ENCODE measurements around the gene WNT9A.

WNT9A gene

DNA sequence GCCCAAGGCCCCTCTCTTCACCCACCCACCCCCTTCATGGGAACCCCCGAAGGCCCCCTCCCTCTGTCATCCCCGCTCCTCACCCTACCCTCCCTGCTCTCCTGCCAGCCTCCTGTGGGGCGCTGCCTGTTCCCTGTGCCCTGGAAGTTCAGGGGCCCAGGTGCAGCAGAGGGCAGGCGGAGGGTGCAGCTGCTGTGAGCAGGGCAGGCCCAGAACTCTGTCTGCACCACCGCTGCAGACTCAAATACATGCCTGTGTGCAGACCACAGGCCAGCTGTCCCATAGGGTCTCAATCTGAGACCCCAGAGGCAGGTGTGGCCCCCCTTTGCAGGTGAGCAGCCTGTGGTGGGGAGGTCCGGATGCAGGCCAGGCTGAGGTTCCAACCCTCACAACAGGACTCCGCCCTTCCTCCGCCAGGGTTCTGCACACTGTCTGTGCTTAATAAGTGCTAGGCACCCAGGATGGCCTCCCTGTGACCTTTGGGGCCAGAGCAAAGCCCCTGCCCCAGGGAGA, 62.5 kb downstream of the WNT9A start:
- TF ChIP-seq ZBTB7A (IDR thresholded peaks at IDR 0.05; ENCODE audit: low read depth), result no peak
- no peak for TF ChIP-seq TAF1 (IDR thresholded peaks at IDR 0.05; ENCODE audit: low read depth)
- no peak for TF ChIP-seq EP300 (IDR thresholded peaks at IDR 0.05; ENCODE audit: borderline replicate concordance)
- TF ChIP-seq TCF12 (IDR thresholded peaks at IDR 0.05; ENCODE audit: low read depth), result no peak
- TF ChIP-seq, protein P1, sequence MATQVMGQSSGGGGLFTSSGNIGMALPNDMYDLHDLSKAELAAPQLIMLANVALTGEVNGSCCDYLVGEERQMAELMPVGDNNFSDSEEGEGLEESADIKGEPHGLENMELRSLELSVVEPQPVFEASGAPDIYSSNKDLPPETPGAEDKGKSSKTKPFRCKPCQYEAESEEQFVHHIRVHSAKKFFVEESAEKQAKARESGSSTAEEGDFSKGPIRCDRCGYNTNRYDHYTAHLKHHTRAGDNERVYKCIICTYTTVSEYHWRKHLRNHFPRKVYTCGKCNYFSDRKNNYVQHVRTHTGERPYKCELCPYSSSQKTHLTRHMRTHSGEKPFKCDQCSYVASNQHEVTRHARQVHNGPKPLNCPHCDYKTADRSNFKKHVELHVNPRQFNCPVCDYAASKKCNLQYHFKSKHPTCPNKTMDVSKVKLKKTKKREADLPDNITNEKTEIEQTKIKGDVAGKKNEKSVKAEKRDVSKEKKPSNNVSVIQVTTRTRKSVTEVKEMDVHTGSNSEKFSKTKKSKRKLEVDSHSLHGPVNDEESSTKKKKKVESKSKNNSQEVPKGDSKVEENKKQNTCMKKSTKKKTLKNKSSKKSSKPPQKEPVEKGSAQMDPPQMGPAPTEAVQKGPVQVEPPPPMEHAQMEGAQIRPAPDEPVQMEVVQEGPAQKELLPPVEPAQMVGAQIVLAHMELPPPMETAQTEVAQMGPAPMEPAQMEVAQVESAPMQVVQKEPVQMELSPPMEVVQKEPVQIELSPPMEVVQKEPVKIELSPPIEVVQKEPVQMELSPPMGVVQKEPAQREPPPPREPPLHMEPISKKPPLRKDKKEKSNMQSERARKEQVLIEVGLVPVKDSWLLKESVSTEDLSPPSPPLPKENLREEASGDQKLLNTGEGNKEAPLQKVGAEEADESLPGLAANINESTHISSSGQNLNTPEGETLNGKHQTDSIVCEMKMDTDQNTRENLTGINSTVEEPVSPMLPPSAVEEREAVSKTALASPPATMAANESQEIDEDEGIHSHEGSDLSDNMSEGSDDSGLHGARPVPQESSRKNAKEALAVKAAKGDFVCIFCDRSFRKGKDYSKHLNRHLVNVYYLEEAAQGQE (IDR thresholded peaks at IDR 0.05; ENCODE audit: low read depth), result no peak
- TF ChIP-seq YY1 (IDR thresholded peaks at IDR 0.05; ENCODE audit: low read depth), result no peak
- TF ChIP-seq TEAD4 (IDR thresholded peaks at IDR 0.05), result no peak
- no peak for TF ChIP-seq RAD21 (IDR thresholded peaks at IDR 0.05; ENCODE audit: low read depth)
- TF ChIP-seq, protein P2, sequence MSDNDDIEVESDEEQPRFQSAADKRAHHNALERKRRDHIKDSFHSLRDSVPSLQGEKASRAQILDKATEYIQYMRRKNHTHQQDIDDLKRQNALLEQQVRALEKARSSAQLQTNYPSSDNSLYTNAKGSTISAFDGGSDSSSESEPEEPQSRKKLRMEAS (IDR thresholded peaks at IDR 0.05), result no peak
- TF ChIP-seq EGR1 (IDR thresholded peaks at IDR 0.05), result no peak
- no peak for TF ChIP-seq CEBPB (IDR thresholded peaks at IDR 0.05)
- no peak for TF ChIP-seq CREB1 (IDR thresholded peaks at IDR 0.05; ENCODE audit: low read depth)
- TF ChIP-seq NFIC (IDR thresholded peaks at IDR 0.05), result no peak
- no peak for TF ChIP-seq FOXM1 (IDR thresholded peaks at IDR 0.05; ENCODE audit: borderline replicate concordance, low read depth)
- TF ChIP-seq USF1 (IDR thresholded peaks at IDR 0.05), result no peak

DNA sequence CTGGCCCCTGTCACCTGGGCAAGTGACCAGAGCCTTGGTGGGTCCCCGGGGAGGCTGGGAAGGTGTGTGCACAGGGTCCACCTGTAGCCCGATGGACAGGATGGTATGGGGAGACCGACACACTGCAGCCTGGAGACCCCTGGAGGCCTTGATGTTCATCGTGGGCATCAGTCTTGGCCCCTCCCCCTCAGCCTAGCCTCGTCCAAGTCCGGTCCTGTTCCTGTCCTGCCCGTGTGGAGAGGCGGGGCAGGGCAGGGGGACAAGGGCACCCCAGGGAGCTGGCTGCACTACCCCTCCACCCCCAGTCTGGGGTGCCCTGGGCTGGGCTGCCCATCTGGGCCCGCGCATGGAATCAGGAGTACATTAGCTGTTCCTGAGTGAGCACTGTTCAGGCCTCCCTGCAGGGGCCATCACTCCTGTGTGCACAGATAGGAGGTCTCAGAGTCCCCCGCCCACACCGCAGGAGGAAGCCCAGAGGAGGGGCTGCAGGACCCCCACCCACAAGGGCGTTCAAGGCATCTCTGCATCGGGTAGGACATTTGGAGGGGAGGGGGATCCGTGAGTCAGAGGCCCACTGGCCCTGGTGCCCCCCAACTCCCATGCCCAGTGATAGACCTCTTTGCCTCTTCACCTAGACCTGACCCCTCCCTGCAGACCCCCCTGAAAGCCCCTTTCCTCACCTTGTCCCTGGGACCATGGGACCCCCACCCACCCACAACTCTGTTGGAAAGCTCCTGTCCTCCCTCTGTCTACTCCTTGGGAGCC, 63.2 kb downstream of the WNT9A start:
- TF ChIP-seq USF1 (IDR thresholded peaks at IDR 0.05) (no peak), YY1 (IDR thresholded peaks at IDR 0.05; ENCODE audit: low read depth) (no peak), CEBPB (IDR thresholded peaks at IDR 0.05) (no peak), ZBTB7A (IDR thresholded peaks at IDR 0.05; ENCODE audit: low read depth) (no peak), EP300 (IDR thresholded peaks at IDR 0.05; ENCODE audit: borderline replicate concordance) (no peak), TEAD4 (IDR thresholded peaks at IDR 0.05) (no peak)
- TF ChIP-seq, protein P1 (IDR thresholded peaks at IDR 0.05; ENCODE audit: low read depth), result no peak

DNA sequence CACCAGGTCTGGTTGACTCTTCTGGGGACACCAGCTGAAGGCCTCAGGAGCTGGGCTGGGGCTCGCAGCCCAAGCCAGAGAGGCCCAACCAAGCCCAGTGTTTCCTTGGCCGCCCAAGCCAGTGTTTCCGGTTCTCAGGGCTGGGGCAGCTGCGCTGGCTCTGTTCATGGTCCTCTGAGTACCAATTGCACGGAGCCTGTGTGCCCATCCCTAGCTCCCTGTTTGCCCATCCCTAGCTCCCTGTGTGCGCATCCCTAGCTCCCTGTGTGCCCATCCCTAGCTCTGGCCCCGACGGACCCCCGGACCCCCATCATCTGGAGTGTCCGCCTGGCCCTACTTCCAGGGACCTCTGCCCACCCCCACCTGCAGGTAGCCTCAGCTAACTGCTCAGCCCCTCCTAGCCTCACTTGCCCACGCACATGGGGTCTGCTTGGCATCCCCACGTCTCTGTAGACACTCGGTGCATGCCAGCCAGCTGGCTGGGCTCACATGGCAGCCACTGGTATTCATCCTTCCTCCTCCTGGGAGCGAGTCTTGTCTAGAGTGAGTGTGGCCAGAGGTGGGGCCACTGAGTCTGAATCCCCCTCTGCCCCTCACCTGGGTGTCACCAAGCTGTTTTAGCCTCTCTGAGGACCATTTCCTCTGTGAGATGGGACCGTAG, 64.0 kb downstream of the WNT9A start:
- TF ChIP-seq FOXM1 (IDR thresholded peaks at IDR 0.05; ENCODE audit: borderline replicate concordance, low read depth), result no peak
- TF ChIP-seq EGR1 (IDR thresholded peaks at IDR 0.05), result no peak
- TF ChIP-seq ZBTB7A (IDR thresholded peaks at IDR 0.05; ENCODE audit: low read depth), result 0 out of 2 replicates have a peak, but pooled peaks have one; percentile 34
- no peak for TF ChIP-seq USF1 (IDR thresholded peaks at IDR 0.05)

- no peak for TF ChIP-seq YY1 (IDR thresholded peaks at IDR 0.05; ENCODE audit: low read depth)
- TF ChIP-seq, protein P1 (IDR thresholded peaks at IDR 0.05; ENCODE audit: low read depth), result no peak
- no peak for TF ChIP-seq RAD21 (IDR thresholded peaks at IDR 0.05; ENCODE audit: low read depth)
- TF ChIP-seq, protein P2 (IDR thresholded peaks at IDR 0.05), result no peak
- TF ChIP-seq CREB1 (IDR thresholded peaks at IDR 0.05; ENCODE audit: low read depth), result no peak
- TF ChIP-seq TAF1 (IDR thresholded peaks at IDR 0.05; ENCODE audit: low read depth), result no peak
- TF ChIP-seq ZBTB7A (IDR thresholded peaks at IDR 0.05; ENCODE audit: low read depth), result no peak
- no peak for TF ChIP-seq FOXM1 (IDR thresholded peaks at IDR 0.05; ENCODE audit: borderline replicate concordance, low read depth)
- no peak for TF ChIP-seq CEBPB (IDR thresholded peaks at IDR 0.05)
- TF ChIP-seq TEAD4 (IDR thresholded peaks at IDR 0.05), result no peak
- TF ChIP-seq EGR1 (IDR thresholded peaks at IDR 0.05), result no peak
- TF ChIP-seq NFIC (IDR thresholded peaks at IDR 0.05), result no peak
- TF ChIP-seq TCF12 (IDR thresholded peaks at IDR 0.05; ENCODE audit: low read depth), result no peak
- no peak for TF ChIP-seq EP300 (IDR thresholded peaks at IDR 0.05; ENCODE audit: borderline replicate concordance)
- TF ChIP-seq USF1 (IDR thresholded peaks at IDR 0.05), result no peak
Measured at GRCh38 chr1:227883073-227883520, 64.6 kb downstream of the WNT9A start.
